Breast epithelium (tissue), 4 donors: Measurements from ENCODE around the gene VSIG8. TPM values are rescaled to one million over a fixed set of nuclear protein-coding genes. Genes with fewer than 3 reads are reported as not detected.

Experiments
- DNase-seq, 2 donors: peaks; one replicate each; pipeline ENCODE4 v3.0.0-alpha.2; 2019; ENCODE audit warnings: low spot score in 2 of 2
- H3K27ac ChIP-seq, 2 donors: fragments of 200-600 bp; sonication (generic) in 1 of 2; one replicate each; pipeline ENCODE4 v1.5.1; 2016 to 2019; ENCODE audit warnings: mild to moderate bottlenecking in 1 of 2
- H3K27me3 ChIP-seq, 2 donors: fragments of 200-600 bp; sonication (generic) in 1 of 2; one replicate each; pipeline versions ENCODE4 v1.5.1 to v1.6.0; 2017 to 2019; ENCODE audit warnings: control low read depth in 1 of 2, mild to moderate bottlenecking in 1 of 2
- H3K36me3 ChIP-seq: fragments of 200-600 bp; one replicate; pipeline ENCODE4 v1.5.1; 2019
- H3K4me1 ChIP-seq, 2 donors: fragments of 200-600 bp; sonication (generic); one replicate each; pipeline ENCODE4 v1.5.1; 2016 to 2019; ENCODE audit warnings: control low read depth in 1 of 2
- H3K4me3 ChIP-seq, 3 donors: fragments of 200-600 bp; sonication (generic); 1 replicate in 2 of 3; 2 replicates in 1 of 3; pipeline ENCODE4 v1.5.1; 2016 to 2019; ENCODE audit warnings: mild to moderate bottlenecking in 3 of 3, moderate library complexity in 2 of 3
- H3K9me3 ChIP-seq, 2 donors: fragments of 200-600 bp; sonication (generic) in 1 of 2; one replicate each; pipeline ENCODE4 v1.5.1; 2016 to 2019; ENCODE audit warnings: control low read depth in 1 of 2
- CTCF ChIP-seq, 3 donors: fragments of 450-650 bp; IDR thresholded peaks; one replicate each; pipeline ENCODE4 v1.5.1; 2016 to 2017; ENCODE audit warnings: antibody characterized with exemption in 3 of 3, mild to moderate bottlenecking in 3 of 3, moderate library complexity in 3 of 3
- POLR2A ChIP-seq: fragments of 450-650 bp; IDR thresholded peaks from one replicate; pipeline ENCODE4 v1.6.1; 2016; ENCODE audit warnings: antibody characterized with exemption, mild to moderate bottlenecking, moderate library complexity
- POLR2AphosphoS5 ChIP-seq, 3 donors: sonication (generic); formaldehyde crosslinking; IDR thresholded peaks; one replicate each; pipeline ENCODE4 v1.6.1; 2017; ENCODE audit warnings: antibody characterized with exemption in 3 of 3
- intact Hi-C: fragments of 100-400 bp; cut with DNase I; formaldehyde crosslinking; loops from one replicate; pipeline ENCODE4 v1.15.1; 2023; ENCODE audit warnings: low total_unique reads
- total RNA-seq, 3 donors: library from RNA; depleted of rRNA; stranded (reverse); fragments of >200 nt; gene quantifications; one replicate each; pipeline ENCODE4 v1.1.0, GENCODE V29; 2016

The VSIG8 gene
- total RNA-seq, 3 donors from 2014 or later, result 0.15 to 0.16 TPM; not detected in 1

GRCh38 chr1:159848326-159848725 is 14.1 kb downstream of the VSIG8 start:
- TF ChIP-seq POLR2A (no peak), POLR2AphosphoS5 (IDR thresholded peaks at IDR 0.05) (no peak), CTCF (IDR thresholded peaks at IDR 0.05) (no peak)
- Histone ChIP-seq H3K36me3 (no peaks in the 10 kb centered on the region), H3K27ac (no peak overlapping the region), H3K4me3 (no peak overlapping the region), H3K27me3 (no peaks in the 10 kb centered on the region), H3K9me3 (no peaks in the 10 kb centered on the region), H3K4me1 (no peaks in the 10 kb centered on the region)
- no peak for DNase-seq
- intact Hi-C loops, result no loop called here

- intact Hi-C loops, result no loop called here
- TF ChIP-seq CTCF (IDR thresholded peaks at IDR 0.05) (no peak), POLR2A (no peak), POLR2AphosphoS5 (IDR thresholded peaks at IDR 0.05) (no peak)
- DNase-seq, result no peak
- Histone ChIP-seq H3K36me3 (no peaks in the 10 kb centered on the region), H3K9me3 (no peaks in the 10 kb centered on the region), H3K4me3 (no peak overlapping the region), H3K27ac (no peak overlapping the region), H3K4me1 (no peaks in the 10 kb centered on the region), H3K27me3 (no peaks in the 10 kb centered on the region)
These were observed 15.2 kb downstream of the VSIG8 start for GRCh38 chr1:159847231-159847630.

GRCh38 chr1:159845751-159846629 is 16.5 kb downstream of the VSIG8 start:
- H3K4me1 ChIP-seq, result no peaks in the 10 kb centered on the region
- H3K9me3 ChIP-seq, result no peaks in the 10 kb centered on the region
- H3K36me3 ChIP-seq, result no peaks in the 10 kb centered on the region
- DNase-seq, result no peak
- H3K27ac ChIP-seq, result no peak overlapping the region
- no peak overlapping the region for H3K4me3 ChIP-seq
- H3K27me3 ChIP-seq, result no peaks in the 10 kb centered on the region
- intact Hi-C loops, result no loop called here
- TF ChIP-seq POLR2A (no peak), POLR2AphosphoS5 (IDR thresholded peaks at IDR 0.05) (no peak), CTCF (IDR thresholded peaks at IDR 0.05) (no peak)

- no peak for DNase-seq
- Histone ChIP-seq H3K4me1 (no peaks in the 10 kb centered on the region), H3K4me3 (no peak overlapping the region), H3K36me3 (no peaks in the 10 kb centered on the region), H3K27me3 (no peaks in the 10 kb centered on the region), H3K9me3 (no peaks in the 10 kb centered on the region), H3K27ac (no peak overlapping the region)
- no peak for TF ChIP-seq POLR2AphosphoS5 (IDR thresholded peaks at IDR 0.05)
- no peak for TF ChIP-seq POLR2A
- intact Hi-C loops, result no loop called here
These were observed 19.0 kb downstream of the VSIG8 start for GRCh38 chr1:159843459-159843858.

GRCh38 chr1:159841749-159842148 is 20.7 kb downstream of the VSIG8 start:
- intact Hi-C loops, result no loop called here
- no peaks in the 10 kb centered on the region for H3K36me3 ChIP-seq
- H3K4me1 ChIP-seq, result no peaks in the 10 kb centered on the region
- no peaks in the 10 kb centered on the region for H3K27me3 ChIP-seq
- TF ChIP-seq POLR2AphosphoS5 (IDR thresholded peaks at IDR 0.05) (no peak), POLR2A (no peak), CTCF (IDR thresholded peaks at IDR 0.05) (no peak)
- H3K27ac ChIP-seq, result no peak overlapping the region
- H3K4me3 ChIP-seq, result no peak overlapping the region
- no peak for DNase-seq
- H3K9me3 ChIP-seq, result no peaks in the 10 kb centered on the region
